Endodermal cell (in vitro differentiated cells): Measurements from ENCODE around the gene ZFX. TPM values are rescaled to one million over a fixed set of nuclear protein-coding genes. Genes with fewer than 3 reads are reported as not detected.
"Not testable (repeated sequence)": the region's sequence is repeated elsewhere in the genome, so short reads cannot be mapped to it uniquely, and the experiment has no call there.

ENCODE experiments used
- DNase-seq: peaks from one replicate; pipeline ENCODE4 v3.0.0-alpha.2; 2017
- H3K27ac ChIP-seq: 2 replicates; pipeline ENCODE4 v1.5.1; 2013; ENCODE audit warnings: mild to moderate bottlenecking, low read depth, low read length, moderate library complexity
- H3K27me3 ChIP-seq: 2 replicates; pipeline ENCODE4 v1.6.1; 2013; ENCODE audit warnings: mild to moderate bottlenecking, low read length, moderate library complexity; ENCODE audit not compliant: insufficient read depth, control insufficient read depth, poor library complexity, severe bottlenecking
- H3K36me3 ChIP-seq: 2 replicates; pipeline ENCODE4 v1.7.0; 2013; ENCODE audit warnings: mild to moderate bottlenecking, low read length, moderate library complexity; ENCODE audit not compliant: control insufficient read depth, insufficient read depth
- H3K4me1 ChIP-seq: one replicate; pipeline ENCODE4 v1.7.0; 2013; ENCODE audit warnings: low read length; ENCODE audit not compliant: control insufficient read depth, insufficient read depth
- H3K4me3 ChIP-seq: 2 replicates; pipeline ENCODE4 v1.5.1; 2013; ENCODE audit warnings: mild to moderate bottlenecking, low read length, moderate library complexity
- H3K9ac ChIP-seq: 2 replicates; pipeline ENCODE4 v1.6.1; 2013; ENCODE audit warnings: mild to moderate bottlenecking, low read length, moderate library complexity; ENCODE audit not compliant: poor library complexity, severe bottlenecking; ENCODE audit errors: extremely low read depth
- H3K9me3 ChIP-seq: 2 replicates; pipeline ENCODE4 v1.6.1; 2013; ENCODE audit warnings: mild to moderate bottlenecking, low read length, moderate library complexity; ENCODE audit not compliant: control insufficient read depth
- H3K27ac Mint-ChIP-seq: 2 replicates; pipeline ENCODE4 v1.8.0; 2020; ENCODE audit warnings: mixed read lengths
- H3K27me3 Mint-ChIP-seq: 2 replicates; pipeline ENCODE4 v1.8.0; 2021; ENCODE audit warnings: mild to moderate bottlenecking, mixed read lengths; ENCODE audit not compliant: insufficient read depth
- H3K36me3 Mint-ChIP-seq: 2 replicates; pipeline ENCODE4 v1.8.0; 2020; ENCODE audit warnings: low read depth, mixed read lengths
- H3K4me1 Mint-ChIP-seq: 2 replicates; pipeline ENCODE4 v1.8.0; 2020; ENCODE audit warnings: mixed read lengths
- H3K4me3 Mint-ChIP-seq: 2 replicates; pipeline ENCODE4 v1.8.0; 2020; ENCODE audit warnings: mild to moderate bottlenecking, moderate library complexity, mixed read lengths
- H3K9me3 Mint-ChIP-seq: 2 replicates; pipeline ENCODE4 v1.8.0; 2020; ENCODE audit warnings: mild to moderate bottlenecking, mixed read lengths
- WGBS, 2 experiments: methylation state at CpG; one replicate each; pipeline versions ENCODE4 v1.1.5 to v1.1.7; 2013; ENCODE audit warnings: missing lambda C conversion rate in 2 of 2, mixed read lengths in 1 of 2; ENCODE audit not compliant: insufficient coverage in 1 of 2, insufficient read length in 1 of 2; 5-methylcytosine and 5-hydroxymethylcytosine counted together
- total RNA-seq, 2 donors: library from RNA; stranded (reverse); fragmentation: NEBNext Ultra II Directional in 1 of 2; extraction: Animal tissue kit (Norgen Biotek cat#: 25700) in 1 of 2; gene quantifications; 2 replicates in 1 of 2; 3 replicates in 1 of 2; pipeline ENCODE4 v1.2.1, GENCODE V29; 2021
- TF ChIP-seq, protein P1 (sequence below): fragments of 200-600 bp; sonication (generic); conservative IDR thresholded peaks from 2 replicates; pipeline ENCODE4 v1.5.0; 2021; ENCODE audit warnings: antibody characterized with exemption, mild to moderate bottlenecking

The ZFX gene
- total RNA-seq, 2 donors from 2014 or later, result 20.3 to 51.0 TPM

DNA sequence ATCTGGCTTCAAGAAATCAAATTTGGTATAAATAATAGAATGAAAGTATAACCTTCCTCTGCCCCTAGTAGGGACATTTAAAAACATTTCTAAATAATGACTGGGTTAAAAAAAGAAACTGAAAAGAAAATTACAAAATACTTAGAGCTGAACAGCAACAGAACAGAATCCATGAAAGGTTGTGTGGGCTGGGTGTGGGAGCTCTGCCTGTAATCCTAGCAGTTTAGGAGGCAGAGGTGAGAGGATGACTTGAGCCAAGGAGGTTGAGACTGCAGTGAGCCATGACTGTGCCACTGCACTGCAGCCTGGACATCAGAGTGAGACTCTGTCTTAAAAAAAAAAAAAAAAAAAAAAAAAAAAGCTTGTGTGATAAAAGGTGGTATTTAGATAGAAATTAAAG is 12.3 kb upstream of the ZFX start:
- H3K9me3 ChIP-seq, result no peaks in the 10 kb centered on the region
- H3K4me3 ChIP-seq, result no peak overlapping the region
- TF ChIP-seq, protein P1, sequence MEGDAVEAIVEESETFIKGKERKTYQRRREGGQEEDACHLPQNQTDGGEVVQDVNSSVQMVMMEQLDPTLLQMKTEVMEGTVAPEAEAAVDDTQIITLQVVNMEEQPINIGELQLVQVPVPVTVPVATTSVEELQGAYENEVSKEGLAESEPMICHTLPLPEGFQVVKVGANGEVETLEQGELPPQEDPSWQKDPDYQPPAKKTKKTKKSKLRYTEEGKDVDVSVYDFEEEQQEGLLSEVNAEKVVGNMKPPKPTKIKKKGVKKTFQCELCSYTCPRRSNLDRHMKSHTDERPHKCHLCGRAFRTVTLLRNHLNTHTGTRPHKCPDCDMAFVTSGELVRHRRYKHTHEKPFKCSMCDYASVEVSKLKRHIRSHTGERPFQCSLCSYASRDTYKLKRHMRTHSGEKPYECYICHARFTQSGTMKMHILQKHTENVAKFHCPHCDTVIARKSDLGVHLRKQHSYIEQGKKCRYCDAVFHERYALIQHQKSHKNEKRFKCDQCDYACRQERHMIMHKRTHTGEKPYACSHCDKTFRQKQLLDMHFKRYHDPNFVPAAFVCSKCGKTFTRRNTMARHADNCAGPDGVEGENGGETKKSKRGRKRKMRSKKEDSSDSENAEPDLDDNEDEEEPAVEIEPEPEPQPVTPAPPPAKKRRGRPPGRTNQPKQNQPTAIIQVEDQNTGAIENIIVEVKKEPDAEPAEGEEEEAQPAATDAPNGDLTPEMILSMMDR, result no peak
- no peaks in the 10 kb centered on the region for H3K27me3 ChIP-seq
- no peak for DNase-seq
- H3K27ac Mint-ChIP-seq, result no peak overlapping the region
- H3K36me3 ChIP-seq, result no peaks in the 10 kb centered on the region
- H3K9ac ChIP-seq, result no peak overlapping the region
- H3K9me3 Mint-ChIP-seq, result no peaks in the 10 kb centered on the region
- H3K4me1 Mint-ChIP-seq, result peaks cover 4% of the 10 kb centered on the region
- no peak overlapping the region for H3K27ac ChIP-seq
- peaks cover 14% of the 10 kb centered on the region for H3K27me3 Mint-ChIP-seq
- no peaks in the 10 kb centered on the region for H3K4me1 ChIP-seq
- no peak overlapping the region for H3K4me3 Mint-ChIP-seq
- no peaks in the 10 kb centered on the region for H3K36me3 Mint-ChIP-seq

DNA sequence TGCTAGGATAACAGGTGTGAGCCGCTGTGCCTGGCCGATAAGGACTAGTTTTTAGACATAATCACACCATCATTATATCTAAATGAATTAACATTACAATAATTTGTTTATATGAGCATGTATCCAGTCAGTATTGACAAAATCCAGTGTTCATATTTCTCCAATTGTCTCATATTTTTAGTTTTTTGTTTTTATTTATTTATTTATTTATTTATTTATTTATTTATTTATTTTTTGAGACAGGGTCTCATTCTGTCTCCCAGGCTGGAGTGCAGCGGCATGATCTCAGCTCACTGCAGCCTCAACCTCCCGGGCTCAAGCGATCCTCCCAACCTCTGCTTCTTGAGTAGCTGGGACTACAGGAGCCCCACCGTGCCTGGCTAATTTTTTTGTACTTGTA is 5.5 kb upstream of the ZFX start:
- DNase-seq, H3K27ac Mint-ChIP-seq, H3K27me3 ChIP-seq, H3K9ac ChIP-seq, H3K4me1 ChIP-seq, H3K4me3 Mint-ChIP-seq, H3K4me3 ChIP-seq, H3K36me3 ChIP-seq, H3K27ac ChIP-seq, H3K27me3 Mint-ChIP-seq, H3K36me3 Mint-ChIP-seq, H3K9me3 ChIP-seq, H3K9me3 Mint-ChIP-seq: not testable (repeated sequence)
- H3K4me1 Mint-ChIP-seq, result peaks cover 22% of the 10 kb centered on the region
- WGBS, 2 experiments, result 100% methylated on average over 5 of the region's 6 CpGs; no CpG with 5 or more reads in 1 of the 2 experiments

DNA sequence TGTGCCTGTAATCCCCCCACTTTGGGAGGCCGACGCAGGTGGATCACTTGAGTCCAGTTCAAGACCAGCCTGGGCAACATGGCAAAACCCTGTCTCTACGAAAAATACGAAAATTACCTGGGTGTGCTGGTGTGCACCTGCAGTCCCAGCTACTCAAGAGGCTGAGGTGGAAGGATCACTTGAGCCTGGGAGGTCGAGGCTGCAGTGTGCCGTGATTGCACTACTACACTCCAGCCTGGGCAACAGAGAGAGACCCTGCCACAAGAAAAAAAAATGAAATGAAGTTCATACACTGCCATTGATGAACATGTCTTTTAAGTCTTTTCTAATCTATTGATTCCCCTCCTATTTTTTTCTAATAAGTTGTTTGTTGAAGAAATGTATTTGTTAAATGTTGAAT is 5.0 kb upstream of the ZFX start:
- Mint-ChIP-seq H3K36me3 (no peaks in the 10 kb centered on the region), H3K27me3 (no peaks in the 10 kb centered on the region), H3K4me1 (peaks cover 22% of the 10 kb centered on the region), H3K9me3 (no peaks in the 10 kb centered on the region), H3K4me3 (no peak overlapping the region), H3K27ac (no peak overlapping the region)
- Histone ChIP-seq H3K4me3 (no peak overlapping the region), H3K4me1 (no peaks in the 10 kb centered on the region), H3K9ac (no peak overlapping the region), H3K9me3 (no peaks in the 10 kb centered on the region), H3K27me3 (no peaks in the 10 kb centered on the region), H3K27ac (no peak overlapping the region), H3K36me3 (no peaks in the 10 kb centered on the region)
- 83 to 90% methylated on average over 2 to 6 of the region's 6 CpGs for WGBS, 2 experiments
- DNase-seq, result no peak
- TF ChIP-seq, protein P1, result no peak
